Muscle of leg (tissue), 11 donors: ENCODE data around the gene SLC12A7. TPM values are rescaled to one million over a fixed set of nuclear protein-coding genes. Genes with fewer than 3 reads are reported as not detected.

Experiments used
- DNase-seq: peaks from one replicate; pipeline ENCODE4 v3.0.0; 2013
- H3K27ac ChIP-seq: one replicate; pipeline ENCODE4 v1.5.1; 2013; ENCODE audit warnings: mild to moderate bottlenecking, low read length, control low read depth
- H3K27me3 ChIP-seq: one replicate; pipeline ENCODE4 v1.6.1; 2013; ENCODE audit warnings: low read length; ENCODE audit not compliant: control insufficient read depth, insufficient read depth
- H3K36me3 ChIP-seq: one replicate; pipeline ENCODE4 v1.6.1; 2013; ENCODE audit warnings: low read length; ENCODE audit not compliant: control insufficient read depth, insufficient read depth
- H3K4me1 ChIP-seq: one replicate; pipeline ENCODE4 v1.6.1; 2013; ENCODE audit warnings: low read length; ENCODE audit not compliant: control insufficient read depth, insufficient read depth
- H3K4me3 ChIP-seq: one replicate; pipeline ENCODE4 v1.5.1; 2013; ENCODE audit warnings: low read length, control low read depth
- H3K9me3 ChIP-seq: replicated peaks from 2 replicates; pipeline ENCODE4 v1.6.1; 2013; ENCODE audit warnings: low read depth, low read length; ENCODE audit not compliant: control insufficient read depth
- WGBS: methylation state at CpG from one replicate; pipeline ENCODE4 v1.1.5; 2013; ENCODE audit warnings: missing lambda C conversion rate; ENCODE audit not compliant: insufficient coverage; 5-methylcytosine and 5-hydroxymethylcytosine counted together
- polyA plus RNA-seq, 8 donors: library from polyadenylated mRNA; unstranded; fragments of 120-200 nt; gene quantifications; one replicate each; pipeline versions ENCODE4 v1.2.1 to v1.2.3, GENCODE V29; 2013; ENCODE audit warnings: inconsistent platforms in 1 of 8, low replicate concordance in 1 of 8; ENCODE audit not compliant: insufficient read length in 8 of 8, insufficient read depth in 1 of 8
- total RNA-seq: library from RNA; stranded (reverse); fragments of 120-200 nt; gene quantifications from one replicate; pipeline ENCODE4 v1.2.4, GENCODE V29; 2013

The SLC12A7 gene
- total and polyA plus RNA-seq, 9 donors, result 5.5 to 12.5 (median 10.8) TPM

- no peaks in the 10 kb centered on the region for H3K36me3 ChIP-seq
- no peak overlapping the region for H3K27ac ChIP-seq
- peaks cover 13% of the 10 kb centered on the region for H3K27me3 ChIP-seq
- no peak for DNase-seq
- 37% methylated on average over 5 of the region's 6 CpGs for WGBS
- H3K4me1 ChIP-seq, result peaks cover 34% of the 10 kb centered on the region
- no peak overlapping the region for H3K4me3 ChIP-seq
- H3K9me3 ChIP-seq, result no peaks in the 10 kb centered on the region
Observed at GRCh38 chr5:1141834-1142233, 30.0 kb upstream of the SLC12A7 start.

GRCh38 chr5:1140818-1141189 is 28.9 kb upstream of the SLC12A7 start:
- no peak overlapping the region for H3K4me3 ChIP-seq
- WGBS, result 74% methylated on average over 14 of the region's 15 CpGs
- no peaks in the 10 kb centered on the region for H3K36me3 ChIP-seq
- H3K9me3 ChIP-seq, result no peaks in the 10 kb centered on the region
- H3K27ac ChIP-seq, result no peak overlapping the region
- peaks cover 15% of the 10 kb centered on the region for H3K27me3 ChIP-seq
- H3K4me1 ChIP-seq, result peaks cover 35% of the 10 kb centered on the region
- DNase-seq, result no peak

- H3K4me1 ChIP-seq, result peaks cover 37% of the 10 kb centered on the region
- peak; percentile 71 for DNase-seq
- no peaks in the 10 kb centered on the region for H3K9me3 ChIP-seq
- no peaks in the 10 kb centered on the region for H3K36me3 ChIP-seq
- WGBS, result 51% methylated on average over 14 of the region's 23 CpGs
- no peak overlapping the region for H3K27ac ChIP-seq
- peaks cover 16% of the 10 kb centered on the region for H3K27me3 ChIP-seq
- no peak overlapping the region for H3K4me3 ChIP-seq
Observed at GRCh38 chr5:1140171-1140817, 28.4 kb upstream of the SLC12A7 start.

DNA sequence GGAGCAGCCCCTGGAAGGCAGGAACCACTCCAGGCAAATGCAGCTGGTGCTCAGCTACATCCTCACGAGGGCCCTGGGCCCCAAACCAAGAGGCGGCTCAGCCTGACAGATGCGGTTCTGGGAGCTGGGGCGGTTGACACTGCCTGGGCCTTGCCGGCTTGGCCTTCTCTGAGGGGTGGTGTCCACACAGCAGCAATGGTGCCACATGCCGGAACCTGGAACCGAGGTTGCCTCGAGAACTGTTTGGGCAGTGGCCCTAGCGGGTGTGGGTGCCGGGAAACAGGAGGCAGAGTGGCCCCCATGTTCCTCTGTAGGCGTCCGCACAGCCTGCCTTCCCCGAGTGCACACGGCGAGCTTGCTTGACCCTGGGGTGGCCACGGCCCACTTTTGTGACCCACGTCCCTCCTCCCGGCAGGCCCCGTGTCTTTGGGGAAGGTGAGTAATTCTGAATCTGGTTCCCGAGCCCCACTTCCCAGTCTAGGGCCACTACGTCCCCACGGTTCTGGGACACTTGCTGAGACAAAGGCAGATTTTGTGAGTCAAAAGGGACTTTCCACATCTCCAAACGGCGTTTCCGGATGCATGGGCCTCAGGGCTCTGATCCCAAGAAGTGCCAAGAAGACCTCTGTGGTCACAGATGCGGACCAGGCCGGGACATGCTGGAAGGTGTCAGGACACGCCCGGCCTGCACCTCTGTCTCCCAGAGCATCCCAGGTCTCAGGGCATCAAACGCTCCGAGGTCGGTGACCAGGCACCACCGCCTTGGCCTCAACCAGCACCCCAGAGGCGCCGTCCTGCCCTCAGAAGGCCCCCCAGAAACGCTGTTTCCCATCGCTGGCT is 27.7 kb upstream of the SLC12A7 start:
- 76% methylated on average over 29 of the region's 37 CpGs for WGBS
- no peak overlapping the region for H3K27ac ChIP-seq
- H3K9me3 ChIP-seq, result no peaks in the 10 kb centered on the region
- H3K36me3 ChIP-seq, result no peaks in the 10 kb centered on the region
- H3K4me1 ChIP-seq, result peaks cover 39% of the 10 kb centered on the region
- no peak for DNase-seq
- no peak overlapping the region for H3K4me3 ChIP-seq
- H3K27me3 ChIP-seq, result peaks cover 18% of the 10 kb centered on the region

- no peaks in the 10 kb centered on the region for H3K9me3 ChIP-seq
- H3K4me1 ChIP-seq, result peaks cover 41% of the 10 kb centered on the region
- no peak overlapping the region for H3K4me3 ChIP-seq
- H3K36me3 ChIP-seq, result no peaks in the 10 kb centered on the region
- H3K27me3 ChIP-seq, result peaks cover 21% of the 10 kb centered on the region
- peak; percentile 53 for DNase-seq
- WGBS, result 43% methylated on average over 7 of the region's 16 CpGs
- no peak overlapping the region for H3K27ac ChIP-seq
Observed at GRCh38 chr5:1138445-1139245, 26.8 kb upstream of the SLC12A7 start.

DNA sequence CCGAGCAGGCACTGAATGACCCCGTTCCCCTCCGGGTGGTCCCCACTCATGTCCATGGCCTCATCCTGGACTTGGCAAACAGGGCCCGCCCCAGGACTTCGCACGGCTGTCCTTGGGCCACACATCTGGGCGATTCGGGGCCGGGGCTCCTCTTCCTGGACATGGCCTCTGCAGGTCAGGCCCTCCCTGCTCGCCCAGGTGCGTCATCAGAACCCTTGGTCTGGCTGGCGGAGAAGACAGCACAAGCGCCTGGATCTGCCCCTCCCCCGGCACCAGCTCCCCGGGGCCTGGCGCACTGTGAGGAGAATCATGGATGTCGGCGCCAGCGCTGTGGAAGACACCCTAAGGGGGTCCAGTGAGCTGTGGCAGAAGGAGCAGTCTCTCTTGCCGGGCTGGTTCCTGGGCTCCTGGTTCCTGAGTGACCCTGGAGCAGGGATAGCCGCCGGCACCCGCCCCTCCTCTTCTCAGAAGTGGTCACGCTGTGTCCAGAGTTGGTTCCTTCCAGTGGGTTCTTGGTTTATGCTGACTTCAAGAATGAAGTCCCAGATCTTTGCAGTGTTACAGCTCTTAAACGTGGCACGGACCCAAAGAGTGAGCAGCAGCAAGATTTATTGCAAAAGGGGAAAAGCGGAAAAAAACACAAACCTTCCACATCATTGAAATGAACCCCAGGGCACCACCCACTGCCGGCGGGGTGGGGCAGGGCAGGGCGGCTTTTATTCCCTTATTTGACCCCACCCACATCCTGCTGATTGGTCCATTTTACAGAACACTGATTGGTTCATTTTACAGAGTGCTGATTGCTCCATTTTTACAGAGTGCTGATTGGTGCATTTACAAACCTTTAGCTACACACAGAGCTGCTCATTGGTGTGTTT is 25.9 kb upstream of the SLC12A7 start:
- H3K27me3 ChIP-seq, result peaks cover 24% of the 10 kb centered on the region
- H3K9me3 ChIP-seq, result no peaks in the 10 kb centered on the region
- H3K4me3 ChIP-seq, result no peak overlapping the region
- H3K27ac ChIP-seq, result no peak overlapping the region
- no peak for DNase-seq
- WGBS, result 93% methylated on average over 22 of the region's 30 CpGs
- peaks cover 48% of the 10 kb centered on the region for H3K4me1 ChIP-seq
- no peaks in the 10 kb centered on the region for H3K36me3 ChIP-seq

- Histone ChIP-seq H3K4me1 (peaks cover 58% of the 10 kb centered on the region), H3K9me3 (no peaks in the 10 kb centered on the region), H3K36me3 (no peaks in the 10 kb centered on the region), H3K27ac (no peak overlapping the region), H3K4me3 (no peak overlapping the region), H3K27me3 (peaks cover 23% of the 10 kb centered on the region)
- no peak for DNase-seq
- WGBS, result 86% methylated on average over 7 of the region's 8 CpGs
Observed at GRCh38 chr5:1136814-1137213, 25.0 kb upstream of the SLC12A7 start.

DNA sequence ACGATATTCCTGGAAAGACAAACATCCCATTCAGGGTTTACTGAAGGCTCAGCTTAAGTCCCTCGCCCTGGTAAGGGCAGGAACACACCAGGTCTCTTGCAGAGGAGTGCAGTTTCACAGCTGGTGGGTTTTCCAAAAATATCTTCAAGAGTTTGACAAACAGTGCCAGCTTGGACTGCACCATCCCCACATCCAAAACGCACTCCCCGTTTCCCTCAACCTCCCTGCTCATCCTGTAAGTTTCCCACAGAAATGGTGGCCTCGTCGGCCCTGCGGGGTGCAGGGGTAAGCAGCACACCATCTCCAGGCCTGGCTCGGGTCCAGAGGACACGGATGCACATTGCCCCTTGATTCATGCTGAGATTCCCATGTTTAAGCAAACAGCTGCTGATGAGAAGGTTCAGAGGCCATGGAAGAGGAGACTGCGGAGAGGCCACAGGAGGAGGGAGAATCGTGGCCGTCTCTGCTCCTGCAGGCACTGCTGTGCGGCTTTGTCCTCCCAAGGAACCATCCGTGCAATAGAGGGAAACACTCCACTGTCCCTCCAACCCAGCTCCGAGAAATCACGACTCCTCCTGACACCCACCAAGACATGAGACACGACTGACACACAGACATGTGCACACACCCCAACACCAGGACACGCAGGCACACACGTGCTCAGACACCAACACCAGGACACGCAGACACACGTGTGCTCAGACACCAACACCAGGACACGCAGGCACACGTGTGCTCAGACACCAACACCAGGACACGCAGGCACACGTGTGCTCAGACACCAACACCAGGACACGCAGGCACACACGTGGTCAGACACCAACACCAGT is 24.0 kb upstream of the SLC12A7 start:
- no peak for DNase-seq
- peaks cover 18% of the 10 kb centered on the region for H3K27me3 ChIP-seq
- peaks cover 67% of the 10 kb centered on the region for H3K4me1 ChIP-seq
- H3K4me3 ChIP-seq, result no peak overlapping the region
- no peaks in the 10 kb centered on the region for H3K9me3 ChIP-seq
- H3K36me3 ChIP-seq, result no peaks in the 10 kb centered on the region
- H3K27ac ChIP-seq, result no peak overlapping the region
- WGBS, result 73% methylated on average over 22 of the region's 27 CpGs

- peak; percentile 71 for DNase-seq
- H3K27ac ChIP-seq, result no peak overlapping the region
- H3K27me3 ChIP-seq, result peaks cover 16% of the 10 kb centered on the region
- no peaks in the 10 kb centered on the region for H3K9me3 ChIP-seq
- peaks cover 65% of the 10 kb centered on the region for H3K4me1 ChIP-seq
- 66% methylated on average over 12 of the region's 14 CpGs for WGBS
- no peaks in the 10 kb centered on the region for H3K36me3 ChIP-seq
- no peak overlapping the region for H3K4me3 ChIP-seq
Observed at GRCh38 chr5:1134478-1134877, 22.6 kb upstream of the SLC12A7 start.
